GM21576 (cell line): ENCODE data around the gene MBNL1.

Source experiments
- ATAC-seq: cut with Tn5 transposase; IDR thresholded peaks from one replicate; pipeline ENCODE4 v1.9.1; 2021; ENCODE audit warnings: mild to moderate bottlenecking, moderate library complexity; ENCODE audit not compliant: unreplicated experiment

Gene MBNL1

GRCh38 chr3:152271501-152272236, 2.9 kb downstream of the MBNL1 start:
- no peak for ATAC-seq

- ATAC-seq: no peak
Measured at GRCh38 chr3:152272771-152273242, 4.1 kb downstream of the MBNL1 start.

GRCh38 chr3:152276681-152277080, 8.0 kb downstream of the MBNL1 start:
- ATAC-seq: no peak

- ATAC-seq: no peak
Measured at GRCh38 chr3:152277198-152277597, 8.5 kb downstream of the MBNL1 start.

- no peak for ATAC-seq
Measured at GRCh38 chr3:152278756-152279427, 10.2 kb downstream of the MBNL1 start.

GRCh38 chr3:152279479-152279878, 10.8 kb downstream of the MBNL1 start:
- no peak for ATAC-seq

- ATAC-seq: no peak
Measured at GRCh38 chr3:152280539-152280938, 11.8 kb downstream of the MBNL1 start.

- peak; percentile 68 for ATAC-seq
Measured at GRCh38 chr3:152281133-152281713, 12.5 kb downstream of the MBNL1 start.

- ATAC-seq: no peak
Measured at GRCh38 chr3:152282813-152283212, 14.1 kb downstream of the MBNL1 start.

GRCh38 chr3:152283492-152284381, 15.0 kb downstream of the MBNL1 start:
- no peak for ATAC-seq

GRCh38 chr3:152284906-152285305, 16.2 kb downstream of the MBNL1 start:
- no peak for ATAC-seq

GRCh38 chr3:152285509-152285908, 16.8 kb downstream of the MBNL1 start:
- no peak for ATAC-seq

GRCh38 chr3:152287898-152288576, 19.3 kb downstream of the MBNL1 start:
- ATAC-seq: no peak

- no peak for ATAC-seq
Measured at GRCh38 chr3:152288681-152289080, 20.0 kb downstream of the MBNL1 start.

- no peak for ATAC-seq
Measured at GRCh38 chr3:152289708-152290107, 21.0 kb downstream of the MBNL1 start.

- ATAC-seq: no peak
Measured at GRCh38 chr3:152290374-152290773, 21.6 kb downstream of the MBNL1 start.

- no peak for ATAC-seq
Measured at GRCh38 chr3:152291238-152291637, 22.5 kb downstream of the MBNL1 start.

- no peak for ATAC-seq
Measured at GRCh38 chr3:152291649-152292066, 22.9 kb downstream of the MBNL1 start.

GRCh38 chr3:152292366-152292765, 23.6 kb downstream of the MBNL1 start:
- no peak for ATAC-seq

GRCh38 chr3:152293347-152294006, 24.7 kb downstream of the MBNL1 start:
- no peak for ATAC-seq
